ENCODE data around the gene TTLL11.
A peak's percentile ranks its signal among the peaks of the same experiment; 100 is the strongest.

DNA sequence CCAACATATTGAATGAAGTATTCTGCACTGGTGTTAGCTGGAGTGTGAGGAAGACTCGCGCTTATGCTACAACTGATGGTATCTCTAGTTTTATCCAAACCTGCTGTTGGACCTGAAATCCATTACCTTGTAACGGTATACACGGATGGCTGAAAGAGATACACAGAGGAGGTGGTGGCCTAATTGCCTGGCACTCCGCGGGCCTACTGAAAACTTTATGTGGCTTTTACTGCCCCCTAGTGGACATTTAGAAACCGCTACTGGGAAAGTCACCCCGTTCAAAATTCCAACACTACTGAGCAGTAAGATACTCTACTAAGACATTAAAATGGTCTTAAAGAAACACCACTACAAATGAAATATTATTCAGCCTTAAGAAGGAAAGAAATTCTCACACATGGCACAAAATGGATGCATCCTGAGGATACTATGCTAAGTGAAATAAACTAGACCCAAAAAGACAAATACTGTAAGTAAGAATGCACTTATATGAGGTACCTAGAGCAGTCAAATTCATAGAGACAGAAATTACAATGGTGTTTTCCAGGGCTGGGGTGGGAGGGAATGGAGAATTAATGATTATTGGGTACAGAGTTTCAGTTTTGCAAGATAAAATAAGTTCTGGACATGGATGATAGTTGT, 100.4 kb downstream of the TTLL11 start:
- TF ChIP-seq, protein P1, sequence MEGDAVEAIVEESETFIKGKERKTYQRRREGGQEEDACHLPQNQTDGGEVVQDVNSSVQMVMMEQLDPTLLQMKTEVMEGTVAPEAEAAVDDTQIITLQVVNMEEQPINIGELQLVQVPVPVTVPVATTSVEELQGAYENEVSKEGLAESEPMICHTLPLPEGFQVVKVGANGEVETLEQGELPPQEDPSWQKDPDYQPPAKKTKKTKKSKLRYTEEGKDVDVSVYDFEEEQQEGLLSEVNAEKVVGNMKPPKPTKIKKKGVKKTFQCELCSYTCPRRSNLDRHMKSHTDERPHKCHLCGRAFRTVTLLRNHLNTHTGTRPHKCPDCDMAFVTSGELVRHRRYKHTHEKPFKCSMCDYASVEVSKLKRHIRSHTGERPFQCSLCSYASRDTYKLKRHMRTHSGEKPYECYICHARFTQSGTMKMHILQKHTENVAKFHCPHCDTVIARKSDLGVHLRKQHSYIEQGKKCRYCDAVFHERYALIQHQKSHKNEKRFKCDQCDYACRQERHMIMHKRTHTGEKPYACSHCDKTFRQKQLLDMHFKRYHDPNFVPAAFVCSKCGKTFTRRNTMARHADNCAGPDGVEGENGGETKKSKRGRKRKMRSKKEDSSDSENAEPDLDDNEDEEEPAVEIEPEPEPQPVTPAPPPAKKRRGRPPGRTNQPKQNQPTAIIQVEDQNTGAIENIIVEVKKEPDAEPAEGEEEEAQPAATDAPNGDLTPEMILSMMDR (IDR thresholded peaks at IDR 0.05): peak; percentile 56 to 83 (median 71)
- no peak for TF ChIP-seq POLR2A (IDR thresholded peaks at IDR 0.05)
